Endodermal cell (in vitro differentiated cells): ENCODE results near the gene UBE2M. TPM values are rescaled to one million over a fixed set of nuclear protein-coding genes. Genes with fewer than 3 reads are reported as not detected.

Experiments
- DNase-seq: peaks from one replicate; pipeline ENCODE4 v3.0.0-alpha.2; 2017
- H3K27ac ChIP-seq: 2 replicates; pipeline ENCODE4 v1.5.1; 2013; ENCODE audit warnings: mild to moderate bottlenecking, low read depth, low read length, moderate library complexity
- H3K27me3 ChIP-seq: 2 replicates; pipeline ENCODE4 v1.6.1; 2013; ENCODE audit warnings: mild to moderate bottlenecking, low read length, moderate library complexity; ENCODE audit not compliant: insufficient read depth, control insufficient read depth, poor library complexity, severe bottlenecking
- H3K36me3 ChIP-seq: 2 replicates; pipeline ENCODE4 v1.7.0; 2013; ENCODE audit warnings: mild to moderate bottlenecking, low read length, moderate library complexity; ENCODE audit not compliant: control insufficient read depth, insufficient read depth
- H3K4me1 ChIP-seq: one replicate; pipeline ENCODE4 v1.7.0; 2013; ENCODE audit warnings: low read length; ENCODE audit not compliant: control insufficient read depth, insufficient read depth
- H3K4me3 ChIP-seq: 2 replicates; pipeline ENCODE4 v1.5.1; 2013; ENCODE audit warnings: mild to moderate bottlenecking, low read length, moderate library complexity
- H3K9ac ChIP-seq: 2 replicates; pipeline ENCODE4 v1.6.1; 2013; ENCODE audit warnings: mild to moderate bottlenecking, low read length, moderate library complexity; ENCODE audit not compliant: poor library complexity, severe bottlenecking; ENCODE audit errors: extremely low read depth
- H3K9me3 ChIP-seq: 2 replicates; pipeline ENCODE4 v1.6.1; 2013; ENCODE audit warnings: mild to moderate bottlenecking, low read length, moderate library complexity; ENCODE audit not compliant: control insufficient read depth
- H3K27ac Mint-ChIP-seq: 2 replicates; pipeline ENCODE4 v1.8.0; 2020; ENCODE audit warnings: mixed read lengths
- H3K27me3 Mint-ChIP-seq: 2 replicates; pipeline ENCODE4 v1.8.0; 2021; ENCODE audit warnings: mild to moderate bottlenecking, mixed read lengths; ENCODE audit not compliant: insufficient read depth
- H3K36me3 Mint-ChIP-seq: 2 replicates; pipeline ENCODE4 v1.8.0; 2020; ENCODE audit warnings: low read depth, mixed read lengths
- H3K4me1 Mint-ChIP-seq: 2 replicates; pipeline ENCODE4 v1.8.0; 2020; ENCODE audit warnings: mixed read lengths
- H3K4me3 Mint-ChIP-seq: 2 replicates; pipeline ENCODE4 v1.8.0; 2020; ENCODE audit warnings: mild to moderate bottlenecking, moderate library complexity, mixed read lengths
- H3K9me3 Mint-ChIP-seq: 2 replicates; pipeline ENCODE4 v1.8.0; 2020; ENCODE audit warnings: mild to moderate bottlenecking, mixed read lengths
- CTCF ChIP-seq: fragments of 200-600 bp; sonication (generic); conservative IDR thresholded peaks from 2 replicates; pipeline ENCODE4 v1.5.0; 2021; ENCODE audit warnings: antibody characterized with exemption, mild to moderate bottlenecking
- WGBS, 2 experiments: methylation state at CpG; one replicate each; pipeline versions ENCODE4 v1.1.5 to v1.1.7; 2013; ENCODE audit warnings: missing lambda C conversion rate in 2 of 2, mixed read lengths in 1 of 2; ENCODE audit not compliant: insufficient coverage in 1 of 2, insufficient read length in 1 of 2; 5-methylcytosine and 5-hydroxymethylcytosine counted together
- total RNA-seq, 2 donors: library from RNA; stranded (reverse); fragmentation: NEBNext Ultra II Directional in 1 of 2; extraction: Animal tissue kit (Norgen Biotek cat#: 25700) in 1 of 2; gene quantifications; 2 replicates in 1 of 2; 3 replicates in 1 of 2; pipeline ENCODE4 v1.2.1, GENCODE V29; 2021

The UBE2M gene
- total RNA-seq, 2 donors from 2014 or later = 90.8 to 116 TPM

GRCh38 chr19:58531034-58531840 lies 27.2 kb downstream of the UBE2M start:
- Mint-ChIP-seq H3K36me3 (no peaks in the 10 kb centered on the region), H3K9me3 (no peaks in the 10 kb centered on the region), H3K27ac (no peak overlapping the region), H3K4me1 (no peaks in the 10 kb centered on the region), H3K27me3 (peaks cover 23% of the 10 kb centered on the region), H3K4me3 (no peak overlapping the region)
- H3K27ac ChIP-seq = no peak overlapping the region
- peaks cover 12% of the 10 kb centered on the region for H3K27me3 ChIP-seq
- TF ChIP-seq CTCF = no peak
- DNase-seq = no peak
- H3K4me3 ChIP-seq = no peak overlapping the region
- no peaks in the 10 kb centered on the region for H3K9me3 ChIP-seq
- WGBS, 2 experiments = 88 to 90% methylated on average over 2 to 9 of the region's 10 CpGs
- no peaks in the 10 kb centered on the region for H3K4me1 ChIP-seq
- H3K36me3 ChIP-seq = no peaks in the 10 kb centered on the region
- H3K9ac ChIP-seq = no peak overlapping the region

DNA sequence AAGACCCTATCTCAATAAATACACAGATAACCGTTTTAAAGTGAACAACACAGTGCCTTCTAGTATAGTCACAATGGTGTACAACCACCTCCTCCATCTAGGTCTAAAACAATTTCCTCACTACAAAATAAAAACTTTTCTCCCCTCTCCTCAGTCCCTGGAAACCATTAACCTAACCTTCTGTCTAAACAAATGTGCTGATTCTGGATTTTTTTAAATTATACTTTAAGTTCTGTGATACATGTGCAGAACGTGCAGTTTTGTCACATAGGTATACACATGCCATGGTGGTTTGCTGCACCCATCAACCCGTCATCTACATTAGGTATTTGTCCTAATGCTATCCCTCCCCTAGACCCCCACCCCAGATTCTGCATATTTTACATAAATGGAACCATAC lies 29.0 kb downstream of the UBE2M start:
- no peak overlapping the region for H3K27ac Mint-ChIP-seq
- H3K36me3 Mint-ChIP-seq = no peaks in the 10 kb centered on the region
- H3K4me3 ChIP-seq = no peak overlapping the region
- H3K4me1 ChIP-seq = no peaks in the 10 kb centered on the region
- no peak overlapping the region for H3K9ac ChIP-seq
- H3K27me3 Mint-ChIP-seq = peaks cover 21% of the 10 kb centered on the region
- no peak for DNase-seq
- H3K27me3 ChIP-seq = peaks cover 12% of the 10 kb centered on the region
- TF ChIP-seq CTCF = no peak
- 93 to 100% methylated on average over 1 to 3 of the region's 3 CpGs for WGBS, 2 experiments
- no peak overlapping the region for H3K27ac ChIP-seq
- no peaks in the 10 kb centered on the region for H3K36me3 ChIP-seq
- H3K9me3 ChIP-seq = no peaks in the 10 kb centered on the region
- peaks cover 3% of the 10 kb centered on the region for H3K4me1 Mint-ChIP-seq
- H3K4me3 Mint-ChIP-seq = no peak overlapping the region
- H3K9me3 Mint-ChIP-seq = no peaks in the 10 kb centered on the region

GRCh38 chr19:58522709-58523108 lies 35.7 kb downstream of the UBE2M start:
- H3K4me3 ChIP-seq = no peak overlapping the region
- no peak overlapping the region for H3K9ac ChIP-seq
- peaks cover 2% of the 10 kb centered on the region for H3K36me3 Mint-ChIP-seq
- no peaks in the 10 kb centered on the region for H3K9me3 ChIP-seq
- no peaks in the 10 kb centered on the region for H3K27me3 ChIP-seq
- H3K27me3 Mint-ChIP-seq = peaks cover 3% of the 10 kb centered on the region
- H3K4me1 Mint-ChIP-seq = peaks cover 15% of the 10 kb centered on the region
- no peak overlapping the region for H3K4me3 Mint-ChIP-seq
- H3K9me3 Mint-ChIP-seq = no peaks in the 10 kb centered on the region
- peaks cover 4% of the 10 kb centered on the region for H3K4me1 ChIP-seq
- H3K27ac Mint-ChIP-seq = peak overlapping the region; percentile 20
- WGBS, 2 experiments = 23 to 81% methylated on average over 2 to 3 of the region's 3 CpGs
- no peak for DNase-seq
- no peak overlapping the region for H3K27ac ChIP-seq
- no peaks in the 10 kb centered on the region for H3K36me3 ChIP-seq
- TF ChIP-seq CTCF = no peak
